K562 (cell line): ENCODE data around the gene GLYATL1B. TPM values are rescaled to one million over a fixed set of nuclear protein-coding genes. Genes with fewer than 3 reads are reported as not detected.

ENCODE experiments used
- ATAC-seq: fragments of 200-7000 bp; cut with Tn5 transposase; 3 replicates; pipeline ENCODE4 v1.9.1; 2020; ENCODE audit warnings: moderate library complexity
- BruUV-seq: library from RNA; stranded (reverse); fragments of 400-500 nt; replicated peaks from 2 replicates; lab custom pipeline; 2021; lab: Mats Ljungman, UMichigan
- CTCF ChIA-PET: fragments of 300-600 bp; formaldehyde crosslinking; extraction: SDS; loops from one replicate; lab custom pipeline; 2021; ENCODE audit warnings: low intra/inter-chr PET ratio; lab: Yijun Ruan, JAX
- POLR2A ChIA-PET: fragments of 300-600, 350-650 bp; sonication (Branson Sonifier 250); formaldehyde crosslinking; extraction: SDS; loops from one replicate; lab custom pipeline; 2021; ENCODE audit warnings: antibody characterized with exemption, inconsistent platforms; lab: Yijun Ruan, JAX
- DNase-seq, 4 experiments: peaks; one replicate each; pipeline versions ENCODE4 v3.0.0 to v3.0.0-alpha.2; 2011 to 2018; ENCODE audit warnings: low spot score in 3 of 4, mixed read lengths in 3 of 4; ENCODE audit errors: extremely low read depth in 1 of 4
- FAIRE-seq: peaks from 2 replicates; lab custom pipeline; 2011; peaks lifted over from hg19 to GRCh38; lab: Jason Lieb, UNC
- H2AFZ ChIP-seq: 2 replicates; pipeline ENCODE4 v1.6.0; 2011; ENCODE audit warnings: low read depth, low read length, control low read depth, inconsistent platforms
- H3K27ac ChIP-seq: fragments of 200-600 bp; 3 replicates; pipeline ENCODE4 v1.8.0; 2011; ENCODE audit warnings: low read depth, mild to moderate bottlenecking, control low read depth, inconsistent platforms, low read length, moderate library complexity, mixed read lengths; ENCODE audit errors: extremely low read depth
- H3K27me3 ChIP-seq, 2 experiments: fragments of 300-600 bp in 1 of 2; 2 replicates in 1 of 2; 3 replicates in 1 of 2; pipeline versions ENCODE4 v1.6.0 to v1.8.0; 2011; ENCODE audit warnings: inconsistent platforms in 2 of 2, low read length in 2 of 2, mild to moderate bottlenecking in 1 of 2, mixed read lengths in 1 of 2, moderate library complexity in 1 of 2; ENCODE audit not compliant: control insufficient read depth in 2 of 2, insufficient read depth in 2 of 2
- H3K36me3 ChIP-seq: fragments of 300-600 bp; 3 replicates; pipeline ENCODE4 v1.8.0; 2011; ENCODE audit warnings: mild to moderate bottlenecking, low read length, inconsistent platforms; ENCODE audit not compliant: control insufficient read depth, insufficient read depth
- H3K4me1 ChIP-seq, 2 experiments: fragments of 200-600 bp in 1 of 2; replicated peaks in 1 of 2; 2 replicates in 1 of 2; 3 replicates in 1 of 2; pipeline versions ENCODE4 v1.5.1 to v1.8.0; 2011; ENCODE audit warnings: inconsistent platforms in 2 of 2, low read length in 2 of 2, mild to moderate bottlenecking in 1 of 2, mixed read lengths in 1 of 2, moderate library complexity in 1 of 2; ENCODE audit not compliant: control insufficient read depth in 2 of 2, insufficient read depth in 2 of 2
- H3K4me2 ChIP-seq: 2 replicates; pipeline ENCODE4 v1.6.1; 2011; ENCODE audit warnings: low read length, control low read depth, inconsistent platforms, mixed read lengths; ENCODE audit not compliant: insufficient read depth
- H3K4me3 ChIP-seq: fragments of 200-600 bp; sonication (generic), shearing (Covaris generic); 2 replicates; pipeline ENCODE4 v1.5.1; 2016; ENCODE audit warnings: control low read depth, inconsistent platforms
- H3K79me2 ChIP-seq: fragments of 200-600 bp; 3 replicates; pipeline ENCODE4 v1.8.0; 2011; ENCODE audit warnings: low read length, inconsistent platforms; ENCODE audit not compliant: control insufficient read depth, insufficient read depth
- H3K9ac ChIP-seq, 2 experiments: 2 replicates each; pipeline versions ENCODE4 v1.6.0 to v1.6.1; 2011; ENCODE audit warnings: low read depth in 2 of 2, low read length in 2 of 2, control low read depth in 1 of 2, inconsistent platforms in 1 of 2, mild to moderate bottlenecking in 1 of 2, mixed read lengths in 1 of 2; ENCODE audit not compliant: insufficient read depth in 1 of 2
- H3K9me1 ChIP-seq: one replicate; pipeline ENCODE4 v1.6.0; 2011; ENCODE audit warnings: inconsistent platforms, mild to moderate bottlenecking, low read length, moderate library complexity; ENCODE audit not compliant: control insufficient read depth, insufficient read depth
- H3K9me3 ChIP-seq: replicated peaks from 2 replicates; pipeline ENCODE4 v1.5.1; 2011; ENCODE audit warnings: low read depth, low read length, inconsistent platforms; ENCODE audit not compliant: control insufficient read depth, insufficient read depth
- H4K20me1 ChIP-seq: replicated peaks from 2 replicates; pipeline ENCODE4 v1.6.1; 2011; ENCODE audit warnings: low read length, inconsistent platforms, mixed read lengths; ENCODE audit not compliant: control insufficient read depth, insufficient read depth
- ARID4B ChIP-seq: sonication (generic); formaldehyde crosslinking; IDR thresholded peaks from 2 replicates; pipeline ENCODE4 v1.8.0; 2022; ENCODE audit warnings: mild to moderate bottlenecking, missing genetic modification reagents
- CHD1 ChIP-seq: fragments of 200-600 bp; sonication (generic); IDR thresholded peaks from one replicate; pipeline ENCODE4 v1.6.1; 2012; ENCODE audit warnings: mild to moderate bottlenecking, moderate library complexity, low read length, inconsistent platforms
- ETS1 ChIP-seq: conservative IDR thresholded peaks from 2 replicates; pipeline ENCODE4 v1.6.1; 2011; ENCODE audit warnings: low read depth, mild to moderate bottlenecking, low read length; ENCODE audit not compliant: control insufficient read depth
- MCM2 ChIP-seq: fragments of 450-650 bp; IDR thresholded peaks from 2 replicates; pipeline ENCODE4 v1.6.1; 2017; ENCODE audit warnings: low read depth, mild to moderate bottlenecking
- MLX ChIP-seq, 2 experiments: fragments of 450-650 bp in 1 of 2; sonication (generic) in 1 of 2; formaldehyde crosslinking; conservative IDR thresholded peaks; 2 replicates each; pipeline versions ENCODE4 v1.4.0 to v1.8.1; 2020 to 2022; ENCODE audit warnings: mild to moderate bottlenecking in 1 of 2, missing genetic modification reagents in 1 of 2
- NFRKB ChIP-seq: fragments of 450-650 bp; IDR thresholded peaks from 2 replicates; pipeline ENCODE4 v1.6.1; 2016; ENCODE audit warnings: low read depth
- OTX1 ChIP-seq: fragments of 450-650 bp; formaldehyde crosslinking; IDR thresholded peaks from 2 replicates; pipeline ENCODE4 v1.4.0; 2022; ENCODE audit warnings: mild to moderate bottlenecking
- PHB2 ChIP-seq: fragments of 450-650 bp; IDR thresholded peaks from 2 replicates; pipeline ENCODE4 v1.6.1; 2017; ENCODE audit warnings: low read depth
- RHOXF2B ChIP-seq: fragments of 250-450 bp; sonication (Bioruptor Pico); conservative IDR thresholded peaks from 2 replicates; pipeline ENCODE4 v1.5.1; 2021
- SIRT6 ChIP-seq: IDR thresholded peaks from one replicate; pipeline ENCODE4 v1.6.1; 2012; ENCODE audit warnings: low read depth, mild to moderate bottlenecking, control low read depth, inconsistent platforms, low read length, moderate library complexity
- ZBTB12 ChIP-seq: fragments of 250-450 bp; sonication (Bioruptor Pico); IDR thresholded peaks from 2 replicates; pipeline ENCODE4 v1.4.0; 2020
- ZNF184 ChIP-seq: sonication (generic); formaldehyde crosslinking; IDR thresholded peaks from 2 replicates; pipeline ENCODE4 v1.5.0; 2020; ENCODE audit warnings: missing genetic modification reagents
- ZNF263 ChIP-seq: sonication (generic); formaldehyde crosslinking; IDR thresholded peaks from 2 replicates; pipeline ENCODE4 v1.8.0; 2022; ENCODE audit warnings: mild to moderate bottlenecking, missing genetic modification reagents, borderline replicate concordance
- ZNF778 ChIP-seq: fragments of 450-650 bp; formaldehyde crosslinking; IDR thresholded peaks from 2 replicates; pipeline ENCODE4 v1.4.0; 2020; ENCODE audit warnings: mild to moderate bottlenecking, moderate library complexity
- WGBS: fragments of 100-300 bp; shearing (Covaris generic); methylation state at CpG from one replicate; pipeline ENCODE4 v1.1.6; 2016; ENCODE audit warnings: low coverage, mixed read lengths; ENCODE audit not compliant: insufficient coverage; ENCODE audit errors: missing lambda C conversion rate; 5-methylcytosine and 5-hydroxymethylcytosine counted together
- in situ Hi-C: fragments of 300-500 bp; cut with MboI; formaldehyde crosslinking; loops from 4 replicates; pipeline ENCODE4 v1.15.0; 2018; ENCODE audit warnings: inconsistent platforms, mixed read lengths
- intact Hi-C: fragments of 100-400 bp; cut with micrococcal nuclease; formaldehyde crosslinking; loops from 2 replicates; pipeline ENCODE4 v1.14.2; 2022
- polyA plus RNA-seq, 8 experiments: library from polyadenylated mRNA; depleted of rRNA in 4 of 8; stranded (reverse) in 5 of 8; unstranded in 3 of 8; fragments of >200 nt; fragmentation: Nextera tagmentation in 2 of 8; fragmentation: Illumina TruSeq in 1 of 8; extraction: Ambion mirVana in 2 of 8; extraction: Trizol in 1 of 8; gene quantifications; 2 replicates each; pipeline versions ENCODE4 v1.2.1 to v1.2.3, GENCODE V29; 2011 to 2014; ENCODE audit warnings: inconsistent platforms in 1 of 8, missing spikeins in 1 of 8
- total RNA-seq, 7 experiments: library from RNA; depleted of rRNA in 6 of 7; stranded (reverse); fragments of >200 nt in 6 of 7; fragmentation: Illumina TruSeq in 2 of 7; extraction: Trizol in 2 of 7; gene quantifications; 2 replicates each; pipeline versions ENCODE4 v1.2.1 to v1.2.3, GENCODE V29; 2011 to 2021; ENCODE audit warnings: low replicate concordance in 1 of 7

GLYATL1B gene
- total and polyA plus RNA-seq, 9 of the 15 experiments (the other 6 are each of a cell fraction or from before 2014, with no cell fraction given) = not detected

GRCh38 chr11:59138643-59139042 lies 52.5 kb downstream of the GLYATL1B start (continued):
- TF ChIP-seq ETS1 = no peak
- no peak for TF ChIP-seq ZNF184 (CRISPR knock-in tag)

- in situ Hi-C loops (loop anchor here (25.0 kb wide), 1 partner anchor 504 kb away; no protein-coding TSS in a partner anchor), intact Hi-C loops (loop anchor here (10.0 kb wide), 2 partner anchors 366 to 566 kb away; partner anchors contain the start of genes LPXN and ZFP91)
- Histone ChIP-seq H3K27ac (no peak overlapping the region), H2AFZ (no peak overlapping the region), H4K20me1 (no peaks in the 10 kb centered on the region), H3K4me2 (no peak overlapping the region), H3K9me1 (no peaks in the 10 kb centered on the region), H3K4me1 (peaks cover 16 to 22% of the 10 kb centered on the region in 2 experiments), H3K4me3 (no peak overlapping the region), H3K9me3 (no peaks in the 10 kb centered on the region), H3K9ac (no peak overlapping the region), H3K27me3 (no peaks in the 10 kb centered on the region), H3K79me2 (peaks cover 7% of the 10 kb centered on the region; the same call in 1 of the 3 replicates), H3K36me3 (no peaks in the 10 kb centered on the region)
- no TSS peak for BruUV-seq
- WGBS = 23% methylated on average over 4 of the region's 4 CpGs
- ATAC-seq (no peak), DNase-seq (no peak), FAIRE-seq (no peak)
- TF ChIP-seq RHOXF2B (CRISPR knock-in tag) (no peak), ZNF263 (CRISPR knock-in tag) (no peak), NFRKB (no peak), ZBTB12 (CRISPR knock-in tag) (no peak), PHB2 (no peak), CHD1 (no peak), MCM2 (no peak), MLX (CRISPR knock-in tag; conservative IDR thresholded peaks at IDR 0.05) (no peak), ZNF778 (no peak), ARID4B (CRISPR knock-in tag) (no peak), OTX1 (CRISPR knock-in tag) (no peak), SIRT6 (no peak)
- ChIA-PET POLR2A (no interaction called here), CTCF (interaction anchor here (0.6 kb wide), 1 partner anchor 1835 kb away, joined by 3 read pairs; no protein-coding TSS in a partner anchor)
Measured at GRCh38 chr11:59141191-59141590, 55.1 kb downstream of the GLYATL1B start.
